Liver (tissue), 3 donors: Measurements from ENCODE around the gene PSAT1.

ENCODE experiments used
- EGR1 ChIP-seq, 2 donors: IDR thresholded peaks; 2 replicates each; pipeline ENCODE4 v1.6.1; 2016 to 2018; ENCODE audit warnings: antibody characterized with exemption in 2 of 2, low read depth in 2 of 2
- JUND ChIP-seq, 2 donors: IDR thresholded peaks; 2 replicates each; pipeline ENCODE4 v1.6.1; 2016; ENCODE audit warnings: antibody characterized with exemption in 2 of 2
- RAD21 ChIP-seq, 2 donors: IDR thresholded peaks; 2 replicates each; pipeline ENCODE4 v1.6.1; 2016; ENCODE audit warnings: antibody characterized with exemption in 2 of 2, mild to moderate bottlenecking in 2 of 2
- TAF1 ChIP-seq: conservative IDR thresholded peaks from 2 replicates; pipeline ENCODE4 v1.6.1; 2016; ENCODE audit warnings: antibody characterized with exemption, mild to moderate bottlenecking
- TF ChIP-seq, protein P1 (sequence below): IDR thresholded peaks from 2 replicates; pipeline ENCODE4 v1.6.1; 2016; ENCODE audit warnings: antibody characterized with exemption, mild to moderate bottlenecking
- TF ChIP-seq, protein P2 (sequence below): fragments of 150-350 bp; IDR thresholded peaks from 2 replicates; pipeline ENCODE4 v1.5.1; 2017; ENCODE audit warnings: improper control_type of control experiment, low read depth, low read length; ENCODE audit not compliant: missing input control
- donor health status: healthy.
- donor health status: healthy.

DNA sequence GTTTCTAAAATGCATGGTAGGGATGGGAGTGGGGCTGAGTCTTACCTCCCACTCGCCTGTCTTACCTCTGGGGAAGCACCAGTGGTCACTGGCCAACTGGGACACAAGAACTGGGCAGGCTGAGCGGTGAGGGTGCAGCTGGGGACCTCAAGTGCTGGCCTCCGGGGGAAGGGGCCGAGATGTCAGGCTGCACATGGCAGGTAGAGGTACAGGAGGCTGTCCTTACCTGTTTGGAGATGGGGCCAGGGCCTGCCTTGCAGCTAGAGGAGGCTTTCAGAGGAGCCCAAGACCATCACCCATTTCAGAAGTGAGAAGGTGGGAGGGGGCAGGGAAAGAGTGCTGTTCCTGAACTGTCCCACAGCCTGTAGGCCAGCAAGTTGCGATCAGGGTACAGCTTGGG is 14.2 kb downstream of the PSAT1 start:
- TF ChIP-seq, protein P1, sequence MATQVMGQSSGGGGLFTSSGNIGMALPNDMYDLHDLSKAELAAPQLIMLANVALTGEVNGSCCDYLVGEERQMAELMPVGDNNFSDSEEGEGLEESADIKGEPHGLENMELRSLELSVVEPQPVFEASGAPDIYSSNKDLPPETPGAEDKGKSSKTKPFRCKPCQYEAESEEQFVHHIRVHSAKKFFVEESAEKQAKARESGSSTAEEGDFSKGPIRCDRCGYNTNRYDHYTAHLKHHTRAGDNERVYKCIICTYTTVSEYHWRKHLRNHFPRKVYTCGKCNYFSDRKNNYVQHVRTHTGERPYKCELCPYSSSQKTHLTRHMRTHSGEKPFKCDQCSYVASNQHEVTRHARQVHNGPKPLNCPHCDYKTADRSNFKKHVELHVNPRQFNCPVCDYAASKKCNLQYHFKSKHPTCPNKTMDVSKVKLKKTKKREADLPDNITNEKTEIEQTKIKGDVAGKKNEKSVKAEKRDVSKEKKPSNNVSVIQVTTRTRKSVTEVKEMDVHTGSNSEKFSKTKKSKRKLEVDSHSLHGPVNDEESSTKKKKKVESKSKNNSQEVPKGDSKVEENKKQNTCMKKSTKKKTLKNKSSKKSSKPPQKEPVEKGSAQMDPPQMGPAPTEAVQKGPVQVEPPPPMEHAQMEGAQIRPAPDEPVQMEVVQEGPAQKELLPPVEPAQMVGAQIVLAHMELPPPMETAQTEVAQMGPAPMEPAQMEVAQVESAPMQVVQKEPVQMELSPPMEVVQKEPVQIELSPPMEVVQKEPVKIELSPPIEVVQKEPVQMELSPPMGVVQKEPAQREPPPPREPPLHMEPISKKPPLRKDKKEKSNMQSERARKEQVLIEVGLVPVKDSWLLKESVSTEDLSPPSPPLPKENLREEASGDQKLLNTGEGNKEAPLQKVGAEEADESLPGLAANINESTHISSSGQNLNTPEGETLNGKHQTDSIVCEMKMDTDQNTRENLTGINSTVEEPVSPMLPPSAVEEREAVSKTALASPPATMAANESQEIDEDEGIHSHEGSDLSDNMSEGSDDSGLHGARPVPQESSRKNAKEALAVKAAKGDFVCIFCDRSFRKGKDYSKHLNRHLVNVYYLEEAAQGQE: no peak
- TF ChIP-seq, protein P2, sequence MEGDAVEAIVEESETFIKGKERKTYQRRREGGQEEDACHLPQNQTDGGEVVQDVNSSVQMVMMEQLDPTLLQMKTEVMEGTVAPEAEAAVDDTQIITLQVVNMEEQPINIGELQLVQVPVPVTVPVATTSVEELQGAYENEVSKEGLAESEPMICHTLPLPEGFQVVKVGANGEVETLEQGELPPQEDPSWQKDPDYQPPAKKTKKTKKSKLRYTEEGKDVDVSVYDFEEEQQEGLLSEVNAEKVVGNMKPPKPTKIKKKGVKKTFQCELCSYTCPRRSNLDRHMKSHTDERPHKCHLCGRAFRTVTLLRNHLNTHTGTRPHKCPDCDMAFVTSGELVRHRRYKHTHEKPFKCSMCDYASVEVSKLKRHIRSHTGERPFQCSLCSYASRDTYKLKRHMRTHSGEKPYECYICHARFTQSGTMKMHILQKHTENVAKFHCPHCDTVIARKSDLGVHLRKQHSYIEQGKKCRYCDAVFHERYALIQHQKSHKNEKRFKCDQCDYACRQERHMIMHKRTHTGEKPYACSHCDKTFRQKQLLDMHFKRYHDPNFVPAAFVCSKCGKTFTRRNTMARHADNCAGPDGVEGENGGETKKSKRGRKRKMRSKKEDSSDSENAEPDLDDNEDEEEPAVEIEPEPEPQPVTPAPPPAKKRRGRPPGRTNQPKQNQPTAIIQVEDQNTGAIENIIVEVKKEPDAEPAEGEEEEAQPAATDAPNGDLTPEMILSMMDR: no peak
- TF ChIP-seq TAF1: no peak
- TF ChIP-seq RAD21 (IDR thresholded peaks at IDR 0.05): no peak
- no peak for TF ChIP-seq EGR1 (IDR thresholded peaks at IDR 0.05; ENCODE audit: low read depth in 2 of 2)
- no peak for TF ChIP-seq JUND (IDR thresholded peaks at IDR 0.05)
